ENCODE data around the gene IGFBP2. TPM values are rescaled to one million over a fixed set of nuclear protein-coding genes. Genes with fewer than 3 reads are reported as not detected.

IGFBP2 gene
- total and polyA plus RNA-seq, 2 of the 4 experiments (the other 2 are of a cell fraction), result 33.5 to 236 TPM

GRCh38 chr2:216621292-216621691 lies 11.9 kb upstream of the IGFBP2 start:
- H3K18ac ChIP-seq (ENCODE audit: low read depth, low read length), result no peak overlapping the region; the same call in 1 of the 2 replicates
- no peak overlapping the region for H4K5ac ChIP-seq (ENCODE audit: low read depth, low read length)
- ATAC-seq (ENCODE audit: low read depth) (no peak), DNase-seq (no peak)
- ChIA-PET POLR2A (ENCODE audit: unreplicated experiment) (no interaction called here), CTCF (no interaction called here)
- dilution Hi-C loops (cut with HindIII; ENCODE audit: low sequenced_read_pairs, unreplicated experiment), result no loop called here
- H3K4me3 ChIP-seq (ENCODE audit: insufficient read depth, low read depth, low read length), result no peak overlapping the region
- H3K9ac ChIP-seq (ENCODE audit: low read depth, low read length), result no peak overlapping the region
- no peak overlapping the region for H2AK9ac ChIP-seq (replicated peaks; ENCODE audit: low read depth, low read length, poor library complexity)
- H3K4ac ChIP-seq (ENCODE audit: low read depth, low read length), result no peak overlapping the region
- H3K36me3 ChIP-seq (ENCODE audit: control insufficient read depth, insufficient read depth, low read length), result no peaks in the 10 kb centered on the region
- H3K27ac ChIP-seq (ENCODE audit: insufficient read depth, low read length), result no peak overlapping the region
- peaks cover 8% of the 10 kb centered on the region for H3K27me3 ChIP-seq (ENCODE audit: control insufficient read depth, insufficient read depth, low read length)
- H4K20me1 ChIP-seq (ENCODE audit: insufficient read depth, low read length), result no peaks in the 10 kb centered on the region
- 58% methylated on average over 2 of the region's 4 CpGs; no CpG with 5 or more reads in 1 of the 2 experiments for WGBS, 2 experiments (ENCODE audit: extremely low coverage in 2 of 2, insufficient read length in 1 of 2)
- no peak overlapping the region for H2BK5ac ChIP-seq (ENCODE audit: low read depth, low read length, poor library complexity, severe bottlenecking)
- H2BK120ac ChIP-seq (ENCODE audit: low read depth, low read length), result no peak overlapping the region
- no peak overlapping the region for H2BK15ac ChIP-seq (ENCODE audit: low read depth, low read length)
- TF ChIP-seq ELK1 (IDR thresholded peaks at IDR 0.05; ENCODE audit: borderline replicate concordance, low read depth, low read length) (no peak), CTCF (conservative IDR thresholded peaks at IDR 0.05; ENCODE audit: low read depth, low read length) (no peak), RFX5 (IDR thresholded peaks at IDR 0.05; ENCODE audit: low read depth, low read length) (no peak), NFE2L2 (IDR thresholded peaks at IDR 0.05; ENCODE audit: low read depth, low read length) (no peak), BHLHE40 (IDR thresholded peaks at IDR 0.05; ENCODE audit: low read depth, low read length) (no peak), RAD21 (IDR thresholded peaks at IDR 0.05; ENCODE audit: low read length) (no peak), FOS (IDR thresholded peaks at IDR 0.05; ENCODE audit: low read depth, low read length) (no peak), CEBPB (IDR thresholded peaks at IDR 0.05; ENCODE audit: low read depth, low read length) (no peak), MXI1 (IDR thresholded peaks at IDR 0.05; ENCODE audit: borderline replicate concordance, low read depth, low read length) (no peak)
- peaks cover 4% of the 10 kb centered on the region; the same call in 1 of the 2 replicates for H3K9me1 ChIP-seq (ENCODE audit: insufficient read depth, low read length)
- in situ Hi-C loops (cut with MboI; ENCODE audit: low sequenced_read_pairs), result no loop called here
- H3K14ac ChIP-seq (replicated peaks; ENCODE audit: low read depth, low read length), result no peak overlapping the region
- no peak overlapping the region for H3K23ac ChIP-seq (ENCODE audit: low read depth, low read length)
- no peaks in the 10 kb centered on the region for H3K79me1 ChIP-seq (ENCODE audit: low read depth in 1 of 2, low read length in 2 of 2)
- H2BK20ac ChIP-seq (ENCODE audit: low read depth, low read length), result no peak overlapping the region
- no peak overlapping the region for H3K4me2 ChIP-seq (ENCODE audit: low read depth, low read length)
- H4K8ac ChIP-seq (ENCODE audit: low read depth in 2 of 2, low read length in 2 of 2), result no peak overlapping the region
- intact Hi-C loops (cut with micrococcal nuclease), result no loop called here
- H3K4me1 ChIP-seq (ENCODE audit: control insufficient read depth, insufficient read depth, low read length), result peaks cover 7% of the 10 kb centered on the region; the same call in 1 of the 2 replicates
- BruUV-seq (replicated peaks), result no TSS peak
- no peak overlapping the region for H3K56ac ChIP-seq (ENCODE audit: extremely low read depth, insufficient read depth, low read length)
- no peak overlapping the region for H4K91ac ChIP-seq (ENCODE audit: insufficient read depth, low read depth, low read length)
- no peak overlapping the region for H2AFZ ChIP-seq (replicated peaks; ENCODE audit: low read length, poor library complexity)
- no peak overlapping the region for H2AK5ac ChIP-seq (ENCODE audit: low read depth, low read length)
- H3K9me3 ChIP-seq (ENCODE audit: control insufficient read depth, insufficient read depth, low read length), result no peaks in the 10 kb centered on the region
